ENCODE data around the gene TRIM67. TPM values are rescaled to one million over a fixed set of nuclear protein-coding genes. Genes with fewer than 3 reads are reported as not detected.

The TRIM67 gene
- total RNA-seq, 6 experiments from 2014 or later, result not detected

DNA sequence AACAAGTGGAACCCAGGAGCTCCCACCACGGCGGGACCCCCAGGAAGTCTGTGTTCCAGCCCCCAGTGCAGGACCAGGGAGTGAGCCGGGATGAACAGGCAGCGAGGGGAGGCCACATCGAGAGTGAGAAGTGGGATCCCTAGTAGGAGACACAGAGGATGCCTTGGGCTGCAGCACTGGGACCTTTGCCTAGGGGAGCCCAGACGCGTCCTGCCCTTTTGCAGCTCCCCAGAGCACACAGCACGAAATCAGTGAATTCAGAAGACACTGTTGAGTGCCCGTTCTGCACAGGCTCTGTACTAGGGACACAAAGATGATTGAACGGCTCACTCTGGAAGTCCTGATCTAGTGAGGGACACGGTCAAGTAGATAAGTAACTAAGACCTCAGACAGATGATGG is 23.5 kb downstream of the TRIM67 start:
- Histone ChIP-seq H3K27me3 (no peaks in the 10 kb centered on the region), H3K27ac (no peak overlapping the region), H3K36me3 (no peaks in the 10 kb centered on the region), H3K4me3 (no peak overlapping the region), H3K9me3 (no peaks in the 10 kb centered on the region), H3K4me1 (no peaks in the 10 kb centered on the region)
- ATAC-seq (no peak), DNase-seq (no peak)
- intact Hi-C loops (cut with DNase I), result no loop called here
- TF ChIP-seq POLR2A (IDR thresholded peaks at IDR 0.05), result no peak
- TF ChIP-seq, protein P1, sequence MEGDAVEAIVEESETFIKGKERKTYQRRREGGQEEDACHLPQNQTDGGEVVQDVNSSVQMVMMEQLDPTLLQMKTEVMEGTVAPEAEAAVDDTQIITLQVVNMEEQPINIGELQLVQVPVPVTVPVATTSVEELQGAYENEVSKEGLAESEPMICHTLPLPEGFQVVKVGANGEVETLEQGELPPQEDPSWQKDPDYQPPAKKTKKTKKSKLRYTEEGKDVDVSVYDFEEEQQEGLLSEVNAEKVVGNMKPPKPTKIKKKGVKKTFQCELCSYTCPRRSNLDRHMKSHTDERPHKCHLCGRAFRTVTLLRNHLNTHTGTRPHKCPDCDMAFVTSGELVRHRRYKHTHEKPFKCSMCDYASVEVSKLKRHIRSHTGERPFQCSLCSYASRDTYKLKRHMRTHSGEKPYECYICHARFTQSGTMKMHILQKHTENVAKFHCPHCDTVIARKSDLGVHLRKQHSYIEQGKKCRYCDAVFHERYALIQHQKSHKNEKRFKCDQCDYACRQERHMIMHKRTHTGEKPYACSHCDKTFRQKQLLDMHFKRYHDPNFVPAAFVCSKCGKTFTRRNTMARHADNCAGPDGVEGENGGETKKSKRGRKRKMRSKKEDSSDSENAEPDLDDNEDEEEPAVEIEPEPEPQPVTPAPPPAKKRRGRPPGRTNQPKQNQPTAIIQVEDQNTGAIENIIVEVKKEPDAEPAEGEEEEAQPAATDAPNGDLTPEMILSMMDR (IDR thresholded peaks at IDR 0.05), result no peak
- WGBS (ENCODE audit: insufficient coverage, low coverage, low lambda C conversion rate, missing lambda C conversion rate), result 72% methylated on average over 7 of the region's 11 CpGs

DNA sequence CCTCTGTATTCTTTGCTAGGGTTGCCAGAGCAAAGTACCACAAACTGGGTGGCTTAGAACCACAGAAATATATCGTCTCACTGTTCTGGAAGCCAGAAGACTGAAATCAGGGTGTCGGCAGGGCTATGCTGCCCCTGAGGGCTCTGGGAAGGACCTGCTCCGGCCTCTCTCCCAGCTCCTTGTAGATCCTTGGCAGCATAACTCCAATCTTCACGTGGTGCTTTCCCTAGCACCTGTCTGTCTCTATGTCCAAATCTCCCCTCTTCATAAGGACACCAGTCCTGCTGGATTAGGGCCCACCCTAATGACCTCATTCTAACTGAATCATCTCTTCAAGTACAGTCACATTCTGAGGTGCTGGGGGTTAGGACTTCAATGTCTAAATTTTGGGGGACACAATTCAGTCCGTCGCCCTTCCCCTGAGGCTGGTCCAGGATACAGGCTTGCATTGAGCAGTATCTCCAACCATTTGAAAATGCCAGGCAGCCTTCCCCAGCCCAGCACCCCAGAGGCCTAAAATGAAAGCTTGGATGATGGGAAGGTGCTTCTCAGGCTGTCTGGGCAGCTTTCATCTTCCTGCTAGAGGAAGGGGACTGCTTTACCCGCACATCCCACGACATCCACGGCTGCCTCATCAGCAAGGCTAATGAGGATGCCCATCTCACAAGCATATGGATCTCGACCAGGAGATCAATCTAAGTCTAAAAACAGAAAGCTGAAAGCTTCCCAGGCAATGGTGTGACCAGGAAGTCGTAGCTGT is 24.7 kb downstream of the TRIM67 start:
- DNase-seq (no peak), ATAC-seq (no peak)
- Histone ChIP-seq H3K4me1 (no peaks in the 10 kb centered on the region), H3K9me3 (no peaks in the 10 kb centered on the region), H3K4me3 (no peak overlapping the region), H3K27ac (no peak overlapping the region), H3K27me3 (no peaks in the 10 kb centered on the region), H3K36me3 (no peaks in the 10 kb centered on the region)
- 49% methylated on average over 7 of the region's 11 CpGs for WGBS (ENCODE audit: insufficient coverage, low coverage, low lambda C conversion rate, missing lambda C conversion rate)
- intact Hi-C loops (cut with DNase I), result no loop called here
- TF ChIP-seq, protein P1 (IDR thresholded peaks at IDR 0.05), result no peak
- no peak for TF ChIP-seq POLR2A (IDR thresholded peaks at IDR 0.05)

DNA sequence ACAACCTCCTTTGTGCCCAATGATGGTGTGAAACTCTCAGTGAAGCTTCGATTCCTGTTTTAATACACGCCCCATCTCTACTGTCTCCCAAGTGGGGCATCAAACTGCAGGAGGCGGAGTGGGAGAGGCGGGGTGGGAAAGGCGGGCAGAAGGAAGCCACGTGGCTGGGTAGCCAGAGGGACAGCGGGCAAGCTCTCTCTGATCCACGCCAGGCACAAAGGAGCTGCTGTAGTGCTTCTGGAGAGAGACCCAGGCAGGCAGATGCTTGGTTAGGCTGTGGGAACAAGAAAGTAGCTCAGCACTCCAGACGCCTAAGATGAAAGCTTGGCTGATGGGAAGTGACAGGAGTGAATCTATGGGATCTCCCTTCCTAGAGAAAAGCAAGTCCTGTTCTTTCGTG is 25.7 kb downstream of the TRIM67 start:
- WGBS (ENCODE audit: insufficient coverage, low coverage, low lambda C conversion rate, missing lambda C conversion rate), result 43% methylated on average over 9 of the region's 10 CpGs
- Histone ChIP-seq H3K27me3 (no peaks in the 10 kb centered on the region), H3K9me3 (no peaks in the 10 kb centered on the region), H3K36me3 (no peaks in the 10 kb centered on the region), H3K4me3 (no peak overlapping the region), H3K27ac (no peak overlapping the region), H3K4me1 (no peaks in the 10 kb centered on the region)
- TF ChIP-seq, protein P1 (IDR thresholded peaks at IDR 0.05), result no peak
- TF ChIP-seq POLR2A (IDR thresholded peaks at IDR 0.05), result no peak
- intact Hi-C loops (cut with DNase I), result no loop called here
- DNase-seq, result no peak
- ATAC-seq, result no peak

DNA sequence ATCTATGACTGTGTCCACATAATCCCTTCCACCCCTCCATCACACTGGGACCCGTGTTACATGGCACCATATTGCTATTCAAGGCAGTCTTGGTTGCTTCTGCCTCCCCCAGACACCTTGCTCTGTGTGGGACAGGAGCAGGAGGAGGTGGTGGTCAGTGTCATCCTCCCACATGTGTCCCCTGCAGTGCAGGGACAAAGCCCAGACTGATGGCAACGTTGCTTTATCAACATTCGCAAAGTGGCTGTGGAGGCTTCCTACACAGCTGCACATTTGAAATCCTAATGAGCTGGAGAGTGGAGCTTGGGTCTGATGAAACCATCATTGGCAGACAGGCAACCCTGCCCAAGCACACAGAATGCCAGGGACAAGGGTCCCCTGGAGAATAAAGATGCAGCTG is 26.2 kb downstream of the TRIM67 start:
- no peak for DNase-seq
- Histone ChIP-seq H3K9me3 (no peaks in the 10 kb centered on the region), H3K4me1 (no peaks in the 10 kb centered on the region), H3K27ac (no peak overlapping the region), H3K36me3 (no peaks in the 10 kb centered on the region), H3K27me3 (no peaks in the 10 kb centered on the region), H3K4me3 (no peak overlapping the region)
- 50% methylated on average over 2 of the region's 3 CpGs for WGBS (ENCODE audit: insufficient coverage, low coverage, low lambda C conversion rate, missing lambda C conversion rate)
- intact Hi-C loops (cut with DNase I), result no loop called here
- no peak for ATAC-seq
- TF ChIP-seq, protein P1 (IDR thresholded peaks at IDR 0.05), result no peak
- TF ChIP-seq POLR2A (IDR thresholded peaks at IDR 0.05), result no peak
